ENCODE measurements around the gene KCNAB2.

The KCNAB2 gene

GRCh38 chr1:6030547-6031261 is 15.0 kb upstream of the KCNAB2 start:
- peaks cover 11% of the 10 kb centered on the region; the same call in 1 of the 2 replicates for H3K36me3 ChIP-seq
- DNase-seq: no peak
- no peak for TF ChIP-seq CTCF (IDR thresholded peaks at IDR 0.05; ENCODE audit: low read depth, low read length)

GRCh38 chr1:6033124-6033523 is 12.6 kb upstream of the KCNAB2 start:
- no peaks in the 10 kb centered on the region for H3K27me3 ChIP-seq (ENCODE audit: insufficient read depth, low read depth, severe bottlenecking)
- peaks cover 11% of the 10 kb centered on the region; the same call in 1 of the 2 replicates for H3K36me3 ChIP-seq
- no peak overlapping the region for H3K4me3 ChIP-seq (ENCODE audit: low read depth, low read length)
- H3K9me3 ChIP-seq (ENCODE audit: severe bottlenecking): no peaks in the 10 kb centered on the region
- H3K27ac ChIP-seq: no peak overlapping the region
- no peak for TF ChIP-seq CTCF (IDR thresholded peaks at IDR 0.05; ENCODE audit: low read depth, low read length)
- DNase-seq: no peak

More at GRCh38 chr1:6030547-6031261, 15.0 kb upstream of the KCNAB2 start:
- Histone ChIP-seq H3K27me3 (ENCODE audit: insufficient read depth, low read depth, severe bottlenecking) (no peaks in the 10 kb centered on the region), H3K4me3 (ENCODE audit: low read depth, low read length) (no peak overlapping the region), H3K9me3 (ENCODE audit: severe bottlenecking) (no peaks in the 10 kb centered on the region), H3K27ac (no peak overlapping the region)

GRCh38 chr1:6033986-6034749 is 11.5 kb upstream of the KCNAB2 start:
- peak; percentile 94 for TF ChIP-seq CTCF (IDR thresholded peaks at IDR 0.05; ENCODE audit: low read depth, low read length)
- peak overlapping the region; percentile 19; the same call in 1 of the 2 replicates for H3K27ac ChIP-seq
- no peaks in the 10 kb centered on the region for H3K27me3 ChIP-seq (ENCODE audit: insufficient read depth, low read depth, severe bottlenecking)
- peak; percentile 84 for DNase-seq
- peaks cover 6% of the 10 kb centered on the region; the same call in 1 of the 2 replicates for H3K36me3 ChIP-seq
- no peaks in the 10 kb centered on the region for H3K9me3 ChIP-seq (ENCODE audit: severe bottlenecking)
- H3K4me3 ChIP-seq (ENCODE audit: low read depth, low read length): no peak overlapping the region

- Histone ChIP-seq H3K9me3 (ENCODE audit: severe bottlenecking) (no peaks in the 10 kb centered on the region), H3K27ac (peak overlapping the region; percentile 19; the same call in 1 of the 2 replicates), H3K27me3 (ENCODE audit: insufficient read depth, low read depth, severe bottlenecking) (no peaks in the 10 kb centered on the region), H3K36me3 (peaks cover under 1% of the 10 kb centered on the region; the same call in 1 of the 2 replicates), H3K4me3 (ENCODE audit: low read depth, low read length) (no peak overlapping the region)
- no peak for DNase-seq
- TF ChIP-seq CTCF (IDR thresholded peaks at IDR 0.05; ENCODE audit: low read depth, low read length): no peak
Observed at GRCh38 chr1:6034750-6035096, 11.0 kb upstream of the KCNAB2 start.

- Histone ChIP-seq H3K9me3 (ENCODE audit: severe bottlenecking) (no peaks in the 10 kb centered on the region), H3K36me3 (no peaks in the 10 kb centered on the region), H3K27me3 (ENCODE audit: insufficient read depth, low read depth, severe bottlenecking) (no peaks in the 10 kb centered on the region), H3K27ac (peak overlapping the region; percentile 19; the same call in 1 of the 2 replicates), H3K4me3 (ENCODE audit: low read depth, low read length) (no peak overlapping the region)
- no peak for TF ChIP-seq CTCF (IDR thresholded peaks at IDR 0.05; ENCODE audit: low read depth, low read length)
- peak; percentile 60 for DNase-seq
Observed at GRCh38 chr1:6035303-6035702, 10.4 kb upstream of the KCNAB2 start.

All from WERI-Rb-1 (cell line).